ENCODE measurements around the gene OR51I1. TPM values are rescaled to one million over a fixed set of nuclear protein-coding genes. Genes with fewer than 3 reads are reported as not detected.
A peak's percentile ranks its signal among the peaks of the same experiment; 100 is the strongest.

OR51I1 gene
- total RNA-seq, 3 donors from 2014 or later: 0.44 TPM; not detected in 2

GRCh38 chr11:5486421-5486820 is 45.1 kb upstream of the OR51I1 start:
- intact Hi-C loops (cut with DNase I; ENCODE audit: low total_unique reads): no loop called here
- Histone ChIP-seq H3K4me1 (no peaks in the 10 kb centered on the region), H3K27me3 (no peaks in the 10 kb centered on the region), H3K27ac (no peak overlapping the region), H3K9me3 (no peaks in the 10 kb centered on the region), H3K4me3 (no peak overlapping the region), H3K36me3 (no peaks in the 10 kb centered on the region)
- no peak for TF ChIP-seq POLR2AphosphoS5 (IDR thresholded peaks at IDR 0.05)
- TF ChIP-seq POLR2A (IDR thresholded peaks at IDR 0.05): no peak
- no peak for TF ChIP-seq CTCF (IDR thresholded peaks at IDR 0.05)
- no peak for DNase-seq (ENCODE audit: low spot score in 2 of 2)

DNA sequence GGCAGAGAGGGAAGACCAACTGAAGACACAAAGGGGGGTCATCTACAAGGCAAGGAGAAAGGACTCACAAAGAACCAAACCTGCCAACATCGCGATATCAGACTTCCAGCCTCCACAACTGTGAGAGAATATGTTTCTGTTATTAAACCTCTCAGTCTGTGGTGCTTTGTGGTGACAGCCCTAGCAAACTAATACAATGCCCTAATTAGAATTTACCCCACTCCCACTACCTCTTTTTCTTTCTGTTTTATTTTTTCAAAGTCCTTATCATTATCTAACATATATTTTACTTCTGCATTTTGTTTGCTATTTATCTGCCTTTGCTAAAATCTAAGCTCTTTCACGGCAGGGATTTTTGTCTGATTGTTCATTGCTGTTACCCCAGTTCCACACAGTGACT is 44.7 kb upstream of the OR51I1 start:
- DNase-seq (ENCODE audit: low spot score in 2 of 2): no peak
- Histone ChIP-seq H3K27me3 (no peaks in the 10 kb centered on the region), H3K4me3 (no peak overlapping the region), H3K4me1 (no peaks in the 10 kb centered on the region), H3K27ac (no peak overlapping the region), H3K9me3 (no peaks in the 10 kb centered on the region), H3K36me3 (no peaks in the 10 kb centered on the region)
- no peak for TF ChIP-seq CTCF (IDR thresholded peaks at IDR 0.05)
- intact Hi-C loops (cut with DNase I; ENCODE audit: low total_unique reads): no loop called here

DNA sequence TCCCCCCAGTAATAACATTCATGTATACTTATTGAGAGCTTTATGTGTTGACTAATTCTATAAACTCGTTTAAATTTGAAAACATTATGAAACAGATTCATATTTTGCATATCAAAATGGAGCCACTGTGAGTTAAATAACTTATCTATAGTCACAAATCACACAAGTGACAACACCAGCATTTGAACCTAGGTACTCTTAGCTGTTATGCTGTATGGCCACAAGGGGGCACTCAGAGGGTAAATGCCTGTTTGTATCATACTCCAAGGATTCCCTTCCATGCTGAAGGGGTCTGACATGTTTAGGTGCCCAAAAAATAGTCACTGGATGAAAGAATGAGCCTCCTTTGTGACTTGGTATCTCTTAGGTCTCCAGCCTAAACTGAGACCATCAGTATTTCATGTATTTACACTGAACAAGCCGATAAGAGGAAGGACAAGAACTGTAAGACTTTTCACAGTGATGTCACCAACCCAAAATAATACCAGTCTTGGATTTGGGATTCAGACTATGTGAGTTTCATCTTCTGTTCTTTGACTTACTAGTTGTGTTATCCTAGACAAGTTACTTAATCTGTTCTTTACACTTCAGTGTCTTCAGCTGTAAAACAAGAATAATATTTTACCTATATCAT is 35.0 kb upstream of the OR51I1 start:
- H3K27ac ChIP-seq: no peak overlapping the region
- H3K4me3 ChIP-seq: no peak overlapping the region
- no peaks in the 10 kb centered on the region for H3K4me1 ChIP-seq
- TF ChIP-seq POLR2A (IDR thresholded peaks at IDR 0.05) (no peak), CTCF (IDR thresholded peaks at IDR 0.05) (peak; percentile 61 to 68 (median 64)), POLR2AphosphoS5 (IDR thresholded peaks at IDR 0.05) (no peak)
- no peak for DNase-seq (ENCODE audit: low spot score in 2 of 2)
- H3K9me3 ChIP-seq: no peaks in the 10 kb centered on the region
- no peaks in the 10 kb centered on the region for H3K27me3 ChIP-seq
- H3K36me3 ChIP-seq: no peaks in the 10 kb centered on the region
- intact Hi-C loops (cut with DNase I; ENCODE audit: low total_unique reads): no loop called here

- no peaks in the 10 kb centered on the region for H3K27me3 ChIP-seq
- H3K4me3 ChIP-seq: no peak overlapping the region
- TF ChIP-seq POLR2A (IDR thresholded peaks at IDR 0.05) (no peak), POLR2AphosphoS5 (IDR thresholded peaks at IDR 0.05) (no peak), CTCF (IDR thresholded peaks at IDR 0.05) (no peak)
- no peaks in the 10 kb centered on the region for H3K36me3 ChIP-seq
- no peaks in the 10 kb centered on the region for H3K4me1 ChIP-seq
- intact Hi-C loops (cut with DNase I; ENCODE audit: low total_unique reads): no loop called here
- H3K27ac ChIP-seq: no peak overlapping the region
- no peaks in the 10 kb centered on the region for H3K9me3 ChIP-seq
- no peak for DNase-seq (ENCODE audit: low spot score in 2 of 2)
Measured at GRCh38 chr11:5473921-5474320, 32.6 kb upstream of the OR51I1 start.

- Histone ChIP-seq H3K27me3 (no peaks in the 10 kb centered on the region), H3K4me3 (no peak overlapping the region), H3K4me1 (no peaks in the 10 kb centered on the region), H3K9me3 (no peaks in the 10 kb centered on the region), H3K36me3 (no peaks in the 10 kb centered on the region), H3K27ac (no peak overlapping the region)
- no peak for DNase-seq (ENCODE audit: low spot score in 2 of 2)
- intact Hi-C loops (cut with DNase I; ENCODE audit: low total_unique reads): no loop called here
- no peak for TF ChIP-seq POLR2AphosphoS5 (IDR thresholded peaks at IDR 0.05)
- no peak for TF ChIP-seq CTCF (IDR thresholded peaks at IDR 0.05)
- TF ChIP-seq POLR2A (IDR thresholded peaks at IDR 0.05): no peak
Measured at GRCh38 chr11:5467527-5467926, 26.2 kb upstream of the OR51I1 start.
